HEK293 (cell line): ENCODE data around the gene HNF1B.

Experiments
- CTCF ChIA-PET: fragments of 350-600 bp; formaldehyde crosslinking; extraction: SDS; loops from one replicate; lab custom pipeline; 2021; ENCODE audit warnings: antibody characterized with exemption; lab: Yijun Ruan, JAX
- POLR2A ChIA-PET: fragments of 300-600 bp; formaldehyde crosslinking; extraction: SDS; loops from one replicate; lab custom pipeline; 2020; ENCODE audit warnings: antibody characterized with exemption, inconsistent platforms; lab: Yijun Ruan, JAX
- H3K27ac ChIP-seq: fragments of 200-500 bp; sonication (Bioruptor generic); 2 replicates; pipeline ENCODE4 v1.5.1; 2014; ENCODE audit warnings: low read depth, low read length, control low read depth, inconsistent platforms; ENCODE audit errors: extremely low read depth
- H3K36me3 ChIP-seq, 2 experiments: fragments of 200-500 bp in 1 of 2; sonication (Bioruptor generic) in 1 of 2; 1 replicate in 1 of 2; 2 replicates in 1 of 2; pipeline ENCODE4 v1.5.1; 2014 to 2017; ENCODE audit warnings: inconsistent platforms in 2 of 2, low read length in 2 of 2; ENCODE audit not compliant: control insufficient read depth in 2 of 2, insufficient read depth in 1 of 2
- H3K4me1 ChIP-seq: fragments of 200-500 bp; sonication (Bioruptor generic); 2 replicates; pipeline ENCODE4 v1.5.1; 2014; ENCODE audit warnings: mild to moderate bottlenecking, low read length, inconsistent platforms; ENCODE audit not compliant: control insufficient read depth, insufficient read depth
- H3K4me3 ChIP-seq: 2 replicates; pipeline ENCODE4 v1.5.1; 2011; ENCODE audit warnings: low read depth, mild to moderate bottlenecking, control low read depth, low read length, moderate library complexity
- H3K9me3 ChIP-seq: fragments of 200-500 bp; sonication (Bioruptor generic); 2 replicates; pipeline ENCODE4 v1.5.1; 2014; ENCODE audit warnings: low read depth, low read length, inconsistent platforms; ENCODE audit not compliant: control insufficient read depth, insufficient read depth
- MZF1 ChIP-seq: fragments of 450-650 bp; formaldehyde crosslinking; IDR thresholded peaks from 2 replicates; pipeline ENCODE4 v1.5.1; 2017; ENCODE audit warnings: missing biosample characterization, missing genetic modification characterization, borderline replicate concordance
- PRDM10 ChIP-seq: fragments of 450-650 bp; formaldehyde crosslinking; IDR thresholded peaks from 2 replicates; pipeline ENCODE4 v1.5.1; 2016; ENCODE audit warnings: missing biosample characterization, missing genetic modification characterization
- SP3 ChIP-seq: fragments of 450-650 bp; formaldehyde crosslinking; IDR thresholded peaks from 2 replicates; pipeline ENCODE4 v1.5.1; 2016; ENCODE audit warnings: missing biosample characterization, missing genetic modification characterization
- WT1 ChIP-seq: fragments of 450-650 bp; formaldehyde crosslinking; IDR thresholded peaks from 2 replicates; pipeline ENCODE4 v1.5.1; 2016; ENCODE audit warnings: missing biosample characterization, missing genetic modification characterization
- ZBTB20 ChIP-seq: fragments of 450-650 bp; formaldehyde crosslinking; IDR thresholded peaks from 2 replicates; pipeline ENCODE4 v1.5.1; 2016; ENCODE audit warnings: missing biosample characterization, missing genetic modification characterization
- ZBTB26 ChIP-seq: fragments of 450-650 bp; formaldehyde crosslinking; optimal IDR thresholded peaks from 2 replicates; pipeline ENCODE3; 2016; ENCODE audit warnings: missing biosample characterization, mild to moderate bottlenecking, missing genetic modification characterization
- ZNF133 ChIP-seq: fragments of 450-650 bp; formaldehyde crosslinking; IDR thresholded peaks from 2 replicates; pipeline ENCODE4 v1.5.1; 2016; ENCODE audit warnings: missing biosample characterization, missing genetic modification characterization
- ZNF174 ChIP-seq: fragments of 450-650 bp; formaldehyde crosslinking; IDR thresholded peaks from 2 replicates; pipeline ENCODE4 v1.5.0; 2017; ENCODE audit warnings: missing biosample characterization, mild to moderate bottlenecking, missing genetic modification characterization
- ZNF175 ChIP-seq: fragments of 450-650 bp; formaldehyde crosslinking; IDR thresholded peaks from 2 replicates; pipeline ENCODE4 v1.5.1; 2016; ENCODE audit warnings: missing biosample characterization, missing genetic modification characterization
- ZNF2 ChIP-seq: fragments of 450-650 bp; formaldehyde crosslinking; IDR thresholded peaks from 2 replicates; pipeline ENCODE4 v1.5.1; 2016; ENCODE audit warnings: missing biosample characterization, missing genetic modification characterization
- ZNF302 ChIP-seq: fragments of 450-650 bp; formaldehyde crosslinking; IDR thresholded peaks from 2 replicates; pipeline ENCODE4 v1.5.1; 2016; ENCODE audit warnings: missing biosample characterization, missing genetic modification characterization, low read depth
- ZNF362 ChIP-seq: fragments of 450-650 bp; formaldehyde crosslinking; IDR thresholded peaks from 2 replicates; pipeline ENCODE4 v1.5.1; 2016; ENCODE audit warnings: missing biosample characterization, missing genetic modification characterization
- ZNF391 ChIP-seq: fragments of 450-650 bp; formaldehyde crosslinking; IDR thresholded peaks from 2 replicates; pipeline ENCODE4 v1.5.1; 2016; ENCODE audit warnings: low read depth, missing biosample characterization, missing genetic modification characterization, borderline replicate concordance
- ZNF48 ChIP-seq: fragments of 450-650 bp; formaldehyde crosslinking; IDR thresholded peaks from 2 replicates; pipeline ENCODE4 v1.5.1; 2016; ENCODE audit warnings: missing biosample characterization, missing genetic modification characterization
- ZNF521 ChIP-seq: fragments of 450-650 bp; formaldehyde crosslinking; IDR thresholded peaks from 2 replicates; pipeline ENCODE4 v1.5.1; 2017; ENCODE audit warnings: missing biosample characterization, mild to moderate bottlenecking, missing genetic modification characterization
- TF ChIP-seq, protein P1 (sequence below): fragments of 450-650 bp; formaldehyde crosslinking; IDR thresholded peaks from 2 replicates; pipeline ENCODE4 v1.5.1; 2016; ENCODE audit warnings: missing biosample characterization, missing genetic modification characterization
- TF ChIP-seq, protein P2 (sequence below): fragments of 450-650 bp; formaldehyde crosslinking; IDR thresholded peaks from 2 replicates; pipeline ENCODE4 v1.5.1; 2017; ENCODE audit warnings: missing biosample characterization, missing genetic modification characterization
- TF ChIP-seq, protein P3 (sequence below): fragments of 450-650 bp; formaldehyde crosslinking; IDR thresholded peaks from 2 replicates; pipeline ENCODE4 v1.5.1; 2017; ENCODE audit warnings: missing biosample characterization, missing genetic modification characterization

HNF1B gene

GRCh38 chr17:37647856-37648255 lies 97.0 kb downstream of the HNF1B start (continued):
- no peak for TF ChIP-seq ZNF133 (tag by site-specific recombination)
- TF ChIP-seq ZNF175, result no peak
- TF ChIP-seq ZNF521 (tag by site-specific recombination), result no peak

GRCh38 chr17:37643869-37644268 lies 101.0 kb downstream of the HNF1B start:
- ChIA-PET POLR2A (interaction anchor here (0.6 to 2.2 kb wide), 3 partner anchors 35 to 171 kb away, joined by 4 to 11 read pairs (median 4); partner anchors contain the start of gene SYNRG), CTCF (interaction anchor here (0.7 to 1.3 kb wide), 3 partner anchors 42 to 271 kb away, joined by 3 to 7 read pairs (median 4); no protein-coding TSS in a partner anchor)
- Histone ChIP-seq H3K36me3 (peaks cover 27 to 30% of the 10 kb centered on the region in 2 experiments), H3K27ac (no peak overlapping the region; the same call in 1 of the 2 replicates), H3K4me1 (peaks cover 4% of the 10 kb centered on the region; the same call in 1 of the 2 replicates), H3K9me3 (no peaks in the 10 kb centered on the region), H3K4me3 (peak overlapping the region; percentile 75)
- TF ChIP-seq WT1 (tag by site-specific recombination) (0 out of 2 replicates have a peak, but pooled peaks have one; percentile 12), MZF1 (tag by site-specific recombination) (0 out of 2 replicates have a peak, but pooled peaks have one; percentile 17), ZNF302 (tag by site-specific recombination) (no peak)

GRCh38 chr17:37643118-37643766 lies 101.6 kb downstream of the HNF1B start, which contains the start of gene DDX52:
Gene DDX52, minus strand, starts transcription at chr17:37643446. Its CDS starts 26 bp downstream, at chr17:37643420.
- Histone ChIP-seq H3K9me3 (no peaks in the 10 kb centered on the region), H3K27ac (peak within 1 kb of the TSS; percentile 71), H3K4me1 (peaks cover 4% of the 10 kb centered on the region; the same call in 1 of the 2 replicates), H3K36me3 (peaks cover 33 to 36% of the 10 kb centered on the region in 2 experiments), H3K4me3 (peak within 1 kb of the TSS; percentile 75)
- ChIA-PET CTCF (interaction anchor here (0.8 to 2.0 kb wide), 3 partner anchors 127 to 270 kb away, joined by 4 to 6 read pairs (median 4); no protein-coding TSS in a partner anchor), POLR2A (interaction anchor here (0.6 to 2.2 kb wide), 4 partner anchors 34 to 129 kb away, joined by 3 to 11 read pairs (median 4); partner anchors contain the start of gene SYNRG)
- TF ChIP-seq ZNF174 (tag by site-specific recombination) (no peak), PRDM10 (tag by site-specific recombination) (peak; percentile 41; the same call in 1 of the 2 replicates), ZNF2 (tag by site-specific recombination) (0 out of 2 replicates have a peak, but pooled peaks have one; percentile 13), ZBTB26 (tag by site-specific recombination) (peak; percentile 9), ZNF48 (no peak), ZNF391 (tag by site-specific recombination) (no peak), SP3 (tag by site-specific recombination) (peak; percentile 50), ZBTB20 (tag by site-specific recombination) (peak; percentile 61; the same call in 1 of the 2 replicates), ZNF362 (tag by site-specific recombination) (peak; percentile 92)
- TF ChIP-seq, protein P1, sequence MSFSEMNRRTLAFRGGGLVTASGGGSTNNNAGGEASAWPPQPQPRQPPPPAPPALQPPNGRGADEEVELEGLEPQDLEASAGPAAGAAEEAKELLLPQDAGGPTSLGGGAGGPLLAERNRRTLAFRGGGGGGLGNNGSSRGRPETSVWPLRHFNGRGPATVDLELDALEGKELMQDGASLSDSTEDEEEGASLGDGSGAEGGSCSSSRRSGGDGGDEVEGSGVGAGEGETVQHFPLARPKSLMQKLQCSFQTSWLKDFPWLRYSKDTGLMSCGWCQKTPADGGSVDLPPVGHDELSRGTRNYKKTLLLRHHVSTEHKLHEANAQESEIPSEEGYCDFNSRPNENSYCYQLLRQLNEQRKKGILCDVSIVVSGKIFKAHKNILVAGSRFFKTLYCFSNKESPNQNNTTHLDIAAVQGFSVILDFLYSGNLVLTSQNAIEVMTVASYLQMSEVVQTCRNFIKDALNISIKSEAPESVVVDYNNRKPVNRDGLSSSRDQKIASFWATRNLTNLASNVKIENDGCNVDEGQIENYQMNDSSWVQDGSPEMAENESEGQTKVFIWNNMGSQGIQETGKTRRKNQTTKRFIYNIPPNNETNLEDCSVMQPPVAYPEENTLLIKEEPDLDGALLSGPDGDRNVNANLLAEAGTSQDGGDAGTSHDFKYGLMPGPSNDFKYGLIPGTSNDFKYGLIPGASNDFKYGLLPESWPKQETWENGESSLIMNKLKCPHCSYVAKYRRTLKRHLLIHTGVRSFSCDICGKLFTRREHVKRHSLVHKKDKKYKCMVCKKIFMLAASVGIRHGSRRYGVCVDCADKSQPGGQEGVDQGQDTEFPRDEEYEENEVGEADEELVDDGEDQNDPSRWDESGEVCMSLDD, result no peak
- TF ChIP-seq, protein P2, sequence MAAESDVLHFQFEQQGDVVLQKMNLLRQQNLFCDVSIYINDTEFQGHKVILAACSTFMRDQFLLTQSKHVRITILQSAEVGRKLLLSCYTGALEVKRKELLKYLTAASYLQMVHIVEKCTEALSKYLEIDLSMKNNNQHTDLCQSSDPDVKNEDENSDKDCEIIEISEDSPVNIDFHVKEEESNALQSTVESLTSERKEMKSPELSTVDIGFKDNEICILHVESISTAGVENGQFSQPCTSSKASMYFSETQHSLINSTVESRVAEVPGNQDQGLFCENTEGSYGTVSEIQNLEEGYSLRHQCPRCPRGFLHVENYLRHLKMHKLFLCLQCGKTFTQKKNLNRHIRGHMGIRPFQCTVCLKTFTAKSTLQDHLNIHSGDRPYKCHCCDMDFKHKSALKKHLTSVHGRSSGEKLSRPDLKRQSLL, result peak; percentile 9; the same call in 1 of the 2 replicates
- TF ChIP-seq, protein P3, sequence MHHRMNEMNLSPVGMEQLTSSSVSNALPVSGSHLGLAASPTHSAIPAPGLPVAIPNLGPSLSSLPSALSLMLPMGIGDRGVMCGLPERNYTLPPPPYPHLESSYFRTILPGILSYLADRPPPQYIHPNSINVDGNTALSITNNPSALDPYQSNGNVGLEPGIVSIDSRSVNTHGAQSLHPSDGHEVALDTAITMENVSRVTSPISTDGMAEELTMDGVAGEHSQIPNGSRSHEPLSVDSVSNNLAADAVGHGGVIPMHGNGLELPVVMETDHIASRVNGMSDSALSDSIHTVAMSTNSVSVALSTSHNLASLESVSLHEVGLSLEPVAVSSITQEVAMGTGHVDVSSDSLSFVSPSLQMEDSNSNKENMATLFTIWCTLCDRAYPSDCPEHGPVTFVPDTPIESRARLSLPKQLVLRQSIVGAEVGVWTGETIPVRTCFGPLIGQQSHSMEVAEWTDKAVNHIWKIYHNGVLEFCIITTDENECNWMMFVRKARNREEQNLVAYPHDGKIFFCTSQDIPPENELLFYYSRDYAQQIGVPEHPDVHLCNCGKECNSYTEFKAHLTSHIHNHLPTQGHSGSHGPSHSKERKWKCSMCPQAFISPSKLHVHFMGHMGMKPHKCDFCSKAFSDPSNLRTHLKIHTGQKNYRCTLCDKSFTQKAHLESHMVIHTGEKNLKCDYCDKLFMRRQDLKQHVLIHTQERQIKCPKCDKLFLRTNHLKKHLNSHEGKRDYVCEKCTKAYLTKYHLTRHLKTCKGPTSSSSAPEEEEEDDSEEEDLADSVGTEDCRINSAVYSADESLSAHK (tag by site-specific recombination), result no peak
